Stimulated activated CD8-positive, alpha-beta memory T cell treated with anti-CD3 and anti-CD28 coated beads, Interleukin-12 subunit alpha, Interleukin-12 subunit beta, amount 100 ng/mL, for 1 hour (primary cell): ENCODE measurements around the gene FCRL6.

Experiments
- DNase-seq: peaks from one replicate; pipeline ENCODE4 v3.0.0-alpha.2; 2020; ENCODE audit warnings: low read depth

The FCRL6 gene

GRCh38 chr1:159862031-159862430, 59.9 kb downstream of the FCRL6 start:
- DNase-seq = no peak

GRCh38 chr1:159862557-159862956, 60.4 kb downstream of the FCRL6 start, which contains the start of gene VSIG8:
VSIG8 (minus strand) TSS chr1:159862657; CDS start chr1:159862521, 136 bp downstream.
- DNase-seq = no peak

GRCh38 chr1:159864262-159864661, 62.1 kb downstream of the FCRL6 start:
- no peak for DNase-seq
